HFFc6 (cell line): ENCODE measurements around the gene ARPC3. TPM values are rescaled to one million over a fixed set of nuclear protein-coding genes. Genes with fewer than 3 reads are reported as not detected.
A peak's percentile ranks its signal among the peaks of the same experiment; 100 is the strongest.
"Not testable (repeated sequence)": the region's sequence is repeated elsewhere in the genome, so short reads cannot be mapped to it uniquely, and the experiment has no call there.

Experiments used
- DNase-seq: peaks from one replicate; pipeline ENCODE4 v3.0.0-alpha.2; 2018
- H3K27ac Mint-ChIP-seq: 2 replicates; pipeline ENCODE4 v1.8.0; 2020; ENCODE audit warnings: mild to moderate bottlenecking, mixed read lengths
- H3K27me3 Mint-ChIP-seq: 2 replicates; pipeline ENCODE4 v1.8.0; 2021; ENCODE audit warnings: mild to moderate bottlenecking, moderate library complexity, mixed read lengths; ENCODE audit not compliant: insufficient read depth
- H3K36me3 Mint-ChIP-seq: 2 replicates; pipeline ENCODE4 v1.8.0; 2021; ENCODE audit warnings: low read depth, mixed read lengths
- H3K4me1 Mint-ChIP-seq: 2 replicates; pipeline ENCODE4 v1.8.0; 2020; ENCODE audit warnings: low read depth, mixed read lengths
- H3K4me3 Mint-ChIP-seq: 2 replicates; pipeline ENCODE4 v1.8.0; 2020; ENCODE audit warnings: mild to moderate bottlenecking, moderate library complexity, mixed read lengths
- H3K9me3 Mint-ChIP-seq: 2 replicates; pipeline ENCODE4 v1.8.0; 2020; ENCODE audit warnings: mild to moderate bottlenecking, mixed read lengths
- CTCF ChIP-seq: fragments of 200-600 bp; sonication (generic); IDR thresholded peaks from 2 replicates; pipeline ENCODE4 v1.5.0; 2021; ENCODE audit warnings: antibody characterized with exemption, mild to moderate bottlenecking
- total RNA-seq, 6 experiments: library from RNA; stranded (reverse); fragmentation: NEBNext Ultra II Directional; extraction: Animal tissue kit (Norgen Biotek cat#: 25700); gene quantifications; 2 replicates in 1 of 6; 3 replicates in 5 of 6; pipeline ENCODE4 v1.2.3, GENCODE V29; 2021

The ARPC3 gene
- total RNA-seq, 6 experiments from 2014 or later = 301 to 338 (median 317) TPM

- Mint-ChIP-seq H3K27me3 (peaks cover 2% of the 10 kb centered on the region), H3K27ac (peak overlapping the region; percentile 88; the same call in 1 of the 2 replicates), H3K4me1 (peaks cover 25% of the 10 kb centered on the region), H3K9me3 (no peaks in the 10 kb centered on the region), H3K4me3 (peak overlapping the region; percentile 97), H3K36me3 (no peaks in the 10 kb centered on the region)
- no peak for TF ChIP-seq CTCF
- no peak for DNase-seq
These were observed 16.7 kb upstream of the ARPC3 start for GRCh38 chr12:110466791-110467190.

GRCh38 chr12:110465765-110466164 lies 15.6 kb upstream of the ARPC3 start:
- H3K4me1 Mint-ChIP-seq = peaks cover 25% of the 10 kb centered on the region
- H3K27me3 Mint-ChIP-seq, H3K4me3 Mint-ChIP-seq, H3K27ac Mint-ChIP-seq, DNase-seq, H3K36me3 Mint-ChIP-seq, H3K9me3 Mint-ChIP-seq: not testable (repeated sequence)

DNA sequence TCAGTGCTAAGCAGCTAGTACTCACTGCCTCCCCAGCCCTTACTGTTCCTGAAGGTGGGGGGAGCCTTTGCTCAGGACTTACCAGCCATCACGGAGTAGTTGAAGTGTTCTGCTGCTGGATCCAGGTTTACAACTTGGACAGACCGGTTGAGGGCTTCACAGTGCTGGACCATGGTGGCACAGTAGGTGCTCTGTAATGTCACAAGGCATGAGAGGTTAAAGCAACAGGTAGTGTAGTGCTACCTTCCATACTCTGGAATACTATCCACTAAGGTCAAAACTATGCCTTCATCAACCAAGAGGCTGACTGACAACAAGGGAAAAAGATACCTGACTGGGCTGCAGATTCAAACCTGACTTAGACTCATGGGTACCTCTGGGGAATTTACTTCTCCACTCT lies 14.9 kb upstream of the ARPC3 start:
- Mint-ChIP-seq H3K36me3 (no peaks in the 10 kb centered on the region), H3K27me3 (peaks cover 2% of the 10 kb centered on the region), H3K27ac (no peak overlapping the region), H3K4me3 (no peak overlapping the region), H3K9me3 (no peaks in the 10 kb centered on the region), H3K4me1 (peaks cover 24% of the 10 kb centered on the region)
- DNase-seq = no peak
- TF ChIP-seq CTCF = no peak

GRCh38 chr12:110461189-110461588 lies 11.1 kb upstream of the ARPC3 start:
- H3K27me3 Mint-ChIP-seq, H3K4me3 Mint-ChIP-seq, H3K36me3 Mint-ChIP-seq, DNase-seq, H3K27ac Mint-ChIP-seq, H3K4me1 Mint-ChIP-seq, H3K9me3 Mint-ChIP-seq: not testable (repeated sequence)

GRCh38 chr12:110458756-110459155 lies 8.6 kb upstream of the ARPC3 start:
- no peak for TF ChIP-seq CTCF
- Mint-ChIP-seq H3K4me1 (no peaks in the 10 kb centered on the region), H3K27ac (no peak overlapping the region), H3K36me3 (peaks cover 4% of the 10 kb centered on the region; the same call in 1 of the 2 replicates), H3K4me3 (no peak overlapping the region), H3K27me3 (no peaks in the 10 kb centered on the region), H3K9me3 (no peaks in the 10 kb centered on the region)
- no peak for DNase-seq

DNA sequence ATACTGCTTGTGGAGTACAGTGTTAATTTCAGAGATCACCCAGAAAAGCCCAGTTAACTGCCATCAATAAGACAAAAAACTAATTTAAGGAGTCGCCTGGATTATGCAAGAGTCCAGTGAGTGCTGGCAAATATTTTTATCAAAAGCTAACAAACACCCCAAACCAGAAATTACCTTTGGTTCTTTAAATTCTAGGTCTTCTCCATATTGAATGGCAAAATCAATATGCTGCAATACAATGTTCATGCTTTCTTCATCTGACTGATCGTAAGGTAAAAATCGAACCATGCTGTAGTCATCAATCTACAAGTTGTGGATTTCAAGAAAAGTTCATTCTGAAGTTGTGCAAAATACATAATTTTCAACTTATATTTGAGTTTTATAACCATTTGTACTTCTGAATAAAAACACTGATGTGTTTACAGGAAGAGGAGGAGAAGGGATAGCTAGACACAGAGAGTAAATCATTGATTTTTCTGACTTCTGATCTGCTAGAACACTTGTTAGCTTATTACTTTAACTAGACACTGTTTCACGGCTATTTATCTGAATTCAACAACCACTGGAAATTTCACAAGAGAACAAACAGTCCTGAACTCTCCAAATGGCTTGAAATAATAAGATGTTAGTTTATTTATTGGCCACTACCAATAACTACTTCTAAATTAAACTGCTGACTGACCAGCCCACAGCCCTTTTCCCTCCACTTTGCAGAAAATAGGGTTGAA lies 3.6 kb upstream of the ARPC3 start:
- Mint-ChIP-seq H3K27me3 (peaks cover 2% of the 10 kb centered on the region; the same call in 1 of the 2 replicates), H3K36me3 (peaks cover 14% of the 10 kb centered on the region), H3K9me3 (no peaks in the 10 kb centered on the region), H3K4me1 (peaks cover 20% of the 10 kb centered on the region), H3K27ac (no peak overlapping the region), H3K4me3 (no peak overlapping the region)
- no peak for TF ChIP-seq CTCF
- no peak for DNase-seq
